ENCODE data around the gene PLXND1.

GRCh38 chr3:129536804-129537203 is 69.7 kb downstream of the PLXND1 start:
- no peak for TF ChIP-seq CTCF (IDR thresholded peaks at IDR 0.05)
- TF ChIP-seq POLR2A (IDR thresholded peaks at IDR 0.05) = no peak

All from adrenal gland (tissue), 5 donors.